Glutamatergic neuron (in vitro differentiated cells): ENCODE results near the gene NUP35. TPM values are rescaled to one million over a fixed set of nuclear protein-coding genes. Genes with fewer than 3 reads are reported as not detected.

Experiments
- DNase-seq: peaks from one replicate; pipeline ENCODE4 v3.0.0; 2022
- H3K27ac Mint-ChIP-seq: one replicate; pipeline ENCODE4 v1.8.0; 2020; ENCODE audit warnings: mild to moderate bottlenecking, mixed read lengths, inconsistent platforms; ENCODE audit not compliant: unreplicated experiment
- H3K27me3 Mint-ChIP-seq: one replicate; pipeline ENCODE4 v1.8.0; 2020; ENCODE audit warnings: mild to moderate bottlenecking, moderate library complexity, mixed read lengths, inconsistent platforms; ENCODE audit not compliant: unreplicated experiment
- H3K36me3 Mint-ChIP-seq: one replicate; pipeline ENCODE4 v1.8.0; 2020; ENCODE audit warnings: mild to moderate bottlenecking, mixed read lengths, inconsistent platforms; ENCODE audit not compliant: unreplicated experiment
- H3K4me1 Mint-ChIP-seq: one replicate; pipeline ENCODE4 v1.8.0; 2020; ENCODE audit warnings: mild to moderate bottlenecking, low read depth, mixed read lengths, inconsistent platforms; ENCODE audit not compliant: unreplicated experiment
- H3K4me3 Mint-ChIP-seq: one replicate; pipeline ENCODE4 v1.8.0; 2020; ENCODE audit warnings: mild to moderate bottlenecking, mixed read lengths, inconsistent platforms; ENCODE audit not compliant: unreplicated experiment
- H3K9me3 Mint-ChIP-seq: one replicate; pipeline ENCODE4 v1.8.0; 2020; ENCODE audit warnings: mild to moderate bottlenecking, moderate library complexity, mixed read lengths, inconsistent platforms; ENCODE audit not compliant: unreplicated experiment
- total RNA-seq: library from RNA; stranded (reverse); fragmentation: NEBNext Ultra II Directional; extraction: Animal tissue kit (Norgen Biotek cat#: 25700); gene quantifications from one replicate; pipeline ENCODE4 v1.2.1, GENCODE V29; 2021; ENCODE audit not compliant: unreplicated experiment
- TF ChIP-seq, protein P1 (sequence below): fragments of 200-600 bp; sonication (generic); IDR thresholded peaks from one replicate; pipeline ENCODE4 v1.5.0; 2021; ENCODE audit not compliant: partially characterized antibody, unreplicated experiment

The NUP35 gene
- total RNA-seq, 1 donor from 2014 or later, result 8.6 TPM

DNA sequence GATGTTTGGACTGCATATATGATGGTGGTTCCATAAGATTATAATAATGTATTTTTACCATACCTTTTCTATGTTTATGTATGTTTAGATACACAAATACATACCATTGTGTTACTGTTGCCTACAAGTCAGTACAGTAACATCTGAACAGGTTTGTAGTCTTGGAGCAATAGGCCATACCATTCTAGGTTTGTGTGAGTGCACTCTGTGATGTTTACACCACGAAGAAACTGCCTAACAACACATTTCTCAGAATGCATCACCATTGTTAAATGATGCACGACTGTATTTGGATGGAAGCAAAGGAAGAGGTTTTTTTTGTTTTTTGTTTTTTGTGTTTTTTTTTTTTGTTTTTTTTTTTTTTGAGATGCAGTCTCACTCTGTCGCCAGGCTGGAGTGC, 36.2 kb upstream of the NUP35 start:
- H3K4me3 Mint-ChIP-seq, result no peak overlapping the region
- no peaks in the 10 kb centered on the region for H3K36me3 Mint-ChIP-seq
- H3K27ac Mint-ChIP-seq, result no peak overlapping the region
- no peaks in the 10 kb centered on the region for H3K9me3 Mint-ChIP-seq
- no peak for DNase-seq
- H3K4me1 Mint-ChIP-seq, result no peaks in the 10 kb centered on the region
- no peaks in the 10 kb centered on the region for H3K27me3 Mint-ChIP-seq
- TF ChIP-seq, protein P1, sequence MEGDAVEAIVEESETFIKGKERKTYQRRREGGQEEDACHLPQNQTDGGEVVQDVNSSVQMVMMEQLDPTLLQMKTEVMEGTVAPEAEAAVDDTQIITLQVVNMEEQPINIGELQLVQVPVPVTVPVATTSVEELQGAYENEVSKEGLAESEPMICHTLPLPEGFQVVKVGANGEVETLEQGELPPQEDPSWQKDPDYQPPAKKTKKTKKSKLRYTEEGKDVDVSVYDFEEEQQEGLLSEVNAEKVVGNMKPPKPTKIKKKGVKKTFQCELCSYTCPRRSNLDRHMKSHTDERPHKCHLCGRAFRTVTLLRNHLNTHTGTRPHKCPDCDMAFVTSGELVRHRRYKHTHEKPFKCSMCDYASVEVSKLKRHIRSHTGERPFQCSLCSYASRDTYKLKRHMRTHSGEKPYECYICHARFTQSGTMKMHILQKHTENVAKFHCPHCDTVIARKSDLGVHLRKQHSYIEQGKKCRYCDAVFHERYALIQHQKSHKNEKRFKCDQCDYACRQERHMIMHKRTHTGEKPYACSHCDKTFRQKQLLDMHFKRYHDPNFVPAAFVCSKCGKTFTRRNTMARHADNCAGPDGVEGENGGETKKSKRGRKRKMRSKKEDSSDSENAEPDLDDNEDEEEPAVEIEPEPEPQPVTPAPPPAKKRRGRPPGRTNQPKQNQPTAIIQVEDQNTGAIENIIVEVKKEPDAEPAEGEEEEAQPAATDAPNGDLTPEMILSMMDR, result no peak

DNA sequence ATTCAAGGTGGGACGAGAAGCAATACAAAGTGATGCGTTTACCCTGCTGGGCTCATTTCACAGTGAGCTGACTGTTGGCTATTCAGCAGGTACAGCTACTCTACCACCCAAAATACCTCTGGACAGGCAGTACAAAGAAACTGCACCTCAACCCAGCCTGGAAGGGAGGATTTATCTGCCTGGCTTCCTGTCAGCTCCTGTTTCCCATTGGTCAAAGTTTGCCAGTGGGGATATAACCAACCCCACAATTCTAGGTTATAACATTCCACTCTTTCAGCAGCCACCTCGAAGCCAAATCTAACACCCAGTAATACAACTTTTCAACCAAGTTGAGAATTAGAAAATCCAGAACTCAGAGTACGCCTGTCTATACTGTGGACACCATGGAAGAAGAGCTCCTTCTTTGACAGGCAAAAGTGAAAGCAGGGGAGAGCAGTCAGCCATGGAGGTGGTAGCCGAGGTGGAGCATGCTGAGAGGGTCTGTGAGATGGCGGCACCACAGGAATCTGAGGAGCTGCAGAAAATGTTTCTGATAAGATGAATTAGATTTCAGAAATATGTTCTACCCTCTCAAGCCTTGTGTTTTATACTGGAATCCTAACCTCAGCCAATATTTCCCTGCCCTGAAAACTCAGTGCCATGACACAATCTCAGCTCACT, 34.9 kb upstream of the NUP35 start:
- DNase-seq, result no peak

DNA sequence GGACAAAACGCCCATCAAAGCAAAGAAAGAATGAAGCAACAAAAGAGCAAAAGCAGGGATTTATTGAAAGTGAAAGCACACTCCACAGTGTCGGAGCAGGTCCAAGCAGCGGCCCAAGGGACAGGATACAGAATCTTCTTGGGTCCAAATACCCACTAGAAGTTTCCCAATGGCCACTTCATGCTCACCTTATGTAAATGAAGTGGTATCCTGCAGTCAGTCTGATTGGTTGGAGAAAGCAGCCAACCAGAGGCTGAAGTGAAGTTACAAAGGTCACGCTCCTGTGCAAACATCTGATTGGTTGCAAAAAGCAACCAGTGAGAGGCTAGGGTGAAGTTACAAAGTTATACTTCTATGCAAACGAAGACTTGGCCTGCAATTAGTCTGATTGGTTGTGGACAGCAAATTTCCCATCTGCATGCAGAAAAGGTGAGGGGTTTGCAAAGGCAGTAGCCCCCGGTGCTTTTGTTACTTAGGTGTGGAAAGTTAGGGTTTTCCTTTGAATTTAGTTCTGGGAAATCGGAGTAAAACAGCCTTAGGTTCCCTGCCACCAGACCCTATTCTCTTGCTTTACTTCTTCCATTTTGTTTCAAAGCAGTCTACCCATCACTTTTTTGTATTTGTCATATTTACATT, 32.8 kb upstream of the NUP35 start:
- Mint-ChIP-seq H3K27ac (no peak overlapping the region), H3K9me3 (no peaks in the 10 kb centered on the region), H3K4me1 (no peaks in the 10 kb centered on the region), H3K4me3 (no peak overlapping the region), H3K36me3 (no peaks in the 10 kb centered on the region), H3K27me3 (no peaks in the 10 kb centered on the region)
- no peak for DNase-seq
- TF ChIP-seq, protein P1, result no peak

More for the DNA sequence above, 34.9 kb upstream of the NUP35 start:
- Mint-ChIP-seq H3K4me3 (no peak overlapping the region), H3K27me3 (no peaks in the 10 kb centered on the region), H3K36me3 (no peaks in the 10 kb centered on the region), H3K27ac (no peak overlapping the region), H3K9me3 (no peaks in the 10 kb centered on the region), H3K4me1 (no peaks in the 10 kb centered on the region)
- TF ChIP-seq, protein P1, result no peak

DNA sequence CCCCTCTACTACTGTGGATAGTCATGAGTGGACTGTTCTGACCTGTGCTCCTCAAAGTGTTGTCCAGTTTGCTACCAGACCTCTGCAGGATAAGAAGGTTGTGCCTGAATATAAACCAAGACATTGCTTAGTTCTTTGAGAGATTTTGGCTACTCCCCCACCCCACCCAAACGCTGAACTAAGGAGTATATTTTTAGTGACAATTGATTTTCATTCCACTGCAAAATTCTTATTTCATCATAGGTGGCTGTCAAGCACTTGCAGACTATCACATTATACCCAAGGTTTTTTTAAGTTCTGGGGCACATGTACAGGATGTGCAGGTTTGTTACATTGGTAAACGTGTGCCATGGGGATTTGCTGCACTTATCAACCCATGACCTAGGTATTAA, 32.3 kb upstream of the NUP35 start:
- Mint-ChIP-seq H3K27ac (no peak overlapping the region), H3K4me3 (no peak overlapping the region), H3K27me3 (no peaks in the 10 kb centered on the region), H3K9me3 (no peaks in the 10 kb centered on the region), H3K36me3 (no peaks in the 10 kb centered on the region), H3K4me1 (no peaks in the 10 kb centered on the region)
- TF ChIP-seq, protein P1, result no peak
- DNase-seq, result no peak
